Muscle layer of colon (tissue), 2 donors: ENCODE results near the gene PCDHGA10.
"Not testable (repeated sequence)": the region's sequence is repeated elsewhere in the genome, so short reads cannot be mapped to it uniquely, and the experiment has no call there.

Experiments used
- H3K27ac ChIP-seq: one replicate; pipeline ENCODE4 v1.7.0; 2013; ENCODE audit warnings: low read depth, mild to moderate bottlenecking, low read length, moderate library complexity
- H3K27me3 ChIP-seq, 2 donors: one replicate each; pipeline ENCODE4 v1.7.0; 2013; ENCODE audit warnings: low read length in 2 of 2, mild to moderate bottlenecking in 2 of 2; ENCODE audit not compliant: insufficient read depth in 2 of 2, control insufficient read depth in 1 of 2
- H3K36me3 ChIP-seq: one replicate; pipeline ENCODE4 v1.7.0; 2013; ENCODE audit warnings: mild to moderate bottlenecking, low read length; ENCODE audit not compliant: insufficient read depth
- H3K4me1 ChIP-seq: one replicate; pipeline ENCODE4 v1.7.0; 2013; ENCODE audit warnings: mild to moderate bottlenecking, low read length; ENCODE audit not compliant: insufficient read depth
- H3K4me3 ChIP-seq, 2 donors: one replicate each; pipeline ENCODE4 v1.7.0; 2013; ENCODE audit warnings: low read length in 2 of 2, low read depth in 1 of 2, mild to moderate bottlenecking in 1 of 2, moderate library complexity in 1 of 2
- H3K9ac ChIP-seq: one replicate; pipeline ENCODE4 v1.7.0; 2013; ENCODE audit warnings: low read length
- H3K9me3 ChIP-seq: one replicate; pipeline ENCODE4 v1.7.0; 2013; ENCODE audit warnings: mild to moderate bottlenecking, low read length
- donor health status: abdominal sarcoma.
- donor health status: Adenocarcinoma of cecum.

The PCDHGA10 gene

GRCh38 chr5:141382469-141383294 lies 30.1 kb upstream of the PCDHGA10 start, which contains the start of gene PCDHGA7:
PCDHGA7 (plus strand) TSS chr5:141382742; CDS start chr5:141382900, 158 bp downstream.
- peaks cover 73% of the 10 kb centered on the region for H3K9me3 ChIP-seq
- H3K27ac ChIP-seq, result no peak within 1 kb of the TSS
- H3K27me3 ChIP-seq, result no peaks in the 10 kb centered on the region
- peak within 1 kb of the TSS; percentile 12 to 47 for H3K4me3 ChIP-seq
- no peak within 1 kb of the TSS for H3K9ac ChIP-seq
- H3K36me3 ChIP-seq, result no peaks in the 10 kb centered on the region
- H3K4me1 ChIP-seq, result no peaks in the 10 kb centered on the region

GRCh38 chr5:141383345-141383744 lies 29.4 kb upstream of the PCDHGA10 start:
- H3K27me3 ChIP-seq, result no peaks in the 10 kb centered on the region
- H3K36me3 ChIP-seq, result no peaks in the 10 kb centered on the region
- no peak overlapping the region for H3K27ac ChIP-seq
- peaks cover 69% of the 10 kb centered on the region for H3K9me3 ChIP-seq
- H3K4me1 ChIP-seq, result no peaks in the 10 kb centered on the region
- H3K9ac ChIP-seq, result no peak overlapping the region
- peak overlapping the region; percentile 12 to 47 for H3K4me3 ChIP-seq

DNA sequence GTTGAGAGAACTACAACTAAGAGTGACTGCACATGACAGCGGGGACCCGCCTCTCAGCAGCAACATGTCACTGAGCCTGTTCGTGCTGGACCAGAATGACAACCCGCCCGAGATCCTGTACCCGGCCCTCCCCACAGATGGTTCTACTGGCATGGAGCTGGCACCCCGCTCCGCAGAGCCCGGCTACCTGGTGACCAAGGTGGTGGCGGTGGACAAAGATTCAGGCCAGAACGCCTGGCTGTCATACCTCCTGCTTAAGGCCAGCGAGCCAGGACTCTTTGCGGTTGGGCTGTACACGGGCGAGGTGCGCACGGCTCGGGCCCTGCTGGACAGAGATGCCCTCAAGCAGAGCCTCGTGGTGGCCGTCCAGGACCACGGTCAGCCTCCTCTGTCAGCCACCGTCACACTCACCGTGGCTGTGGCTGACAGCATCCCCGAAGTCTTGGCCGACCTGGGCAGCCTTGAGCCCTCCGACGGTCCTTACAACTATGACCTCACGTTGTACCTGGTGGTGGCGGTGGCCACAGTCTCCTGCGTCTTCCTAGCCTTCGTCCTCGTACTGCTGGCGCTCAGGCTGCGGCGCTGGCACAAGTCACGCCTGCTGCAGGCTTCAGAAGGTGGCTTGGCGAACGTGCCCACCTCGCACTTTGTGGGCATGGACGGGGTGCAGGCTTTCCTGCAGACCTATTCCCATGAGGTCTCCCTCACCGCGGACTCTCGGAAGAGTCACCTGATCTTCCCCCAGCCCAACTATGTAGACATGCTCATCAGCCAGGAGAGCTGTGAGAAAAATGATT lies 28.1 kb upstream of the PCDHGA10 start:
- no peak overlapping the region for H3K27ac ChIP-seq
- H3K27me3 ChIP-seq, result no peaks in the 10 kb centered on the region
- H3K4me3 ChIP-seq, result peak overlapping the region in 1 of 2 donors; percentile 16
- no peak overlapping the region for H3K9ac ChIP-seq
- peaks cover 78% of the 10 kb centered on the region for H3K9me3 ChIP-seq
- H3K4me1 ChIP-seq, result no peaks in the 10 kb centered on the region
- H3K36me3 ChIP-seq, result no peaks in the 10 kb centered on the region

GRCh38 chr5:141387557-141388311 lies 25.1 kb upstream of the PCDHGA10 start, which contains the start of gene PCDHGB4:
PCDHGB4 (plus strand) TSS chr5:141387698; CDS start chr5:141387885, 187 bp downstream.
- H3K4me1 ChIP-seq, H3K27ac ChIP-seq, H3K27me3 ChIP-seq, H3K9ac ChIP-seq, H3K36me3 ChIP-seq: not testable (repeated sequence)
- Histone ChIP-seq H3K9me3 (peaks cover 80% of the 10 kb centered on the region), H3K4me3 (peak within 1 kb of the TSS in 1 of 2 donors; percentile 33)

DNA sequence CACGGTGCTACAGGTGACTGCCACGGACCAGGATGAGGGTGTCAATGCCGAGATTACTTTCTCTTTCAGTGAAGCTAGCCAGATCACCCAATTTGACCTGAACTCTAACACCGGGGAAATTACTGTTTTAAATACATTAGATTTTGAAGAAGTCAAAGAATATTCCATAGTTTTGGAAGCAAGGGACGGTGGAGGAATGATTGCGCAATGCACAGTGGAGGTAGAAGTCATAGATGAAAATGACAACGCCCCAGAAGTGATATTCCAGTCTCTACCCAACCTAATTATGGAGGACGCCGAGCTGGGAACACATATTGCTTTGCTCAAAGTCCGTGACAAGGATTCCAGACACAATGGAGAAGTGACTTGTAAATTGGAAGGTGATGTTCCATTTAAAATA lies 24.1 kb upstream of the PCDHGA10 start:
- H3K4me3 ChIP-seq, result peak overlapping the region in 1 of 2 donors; percentile 33
- H3K4me1 ChIP-seq, result no peaks in the 10 kb centered on the region
- H3K36me3 ChIP-seq, result no peaks in the 10 kb centered on the region
- no peaks in the 10 kb centered on the region for H3K27me3 ChIP-seq
- H3K27ac ChIP-seq, result no peak overlapping the region
- no peak overlapping the region for H3K9ac ChIP-seq
- peaks cover 79% of the 10 kb centered on the region for H3K9me3 ChIP-seq

DNA sequence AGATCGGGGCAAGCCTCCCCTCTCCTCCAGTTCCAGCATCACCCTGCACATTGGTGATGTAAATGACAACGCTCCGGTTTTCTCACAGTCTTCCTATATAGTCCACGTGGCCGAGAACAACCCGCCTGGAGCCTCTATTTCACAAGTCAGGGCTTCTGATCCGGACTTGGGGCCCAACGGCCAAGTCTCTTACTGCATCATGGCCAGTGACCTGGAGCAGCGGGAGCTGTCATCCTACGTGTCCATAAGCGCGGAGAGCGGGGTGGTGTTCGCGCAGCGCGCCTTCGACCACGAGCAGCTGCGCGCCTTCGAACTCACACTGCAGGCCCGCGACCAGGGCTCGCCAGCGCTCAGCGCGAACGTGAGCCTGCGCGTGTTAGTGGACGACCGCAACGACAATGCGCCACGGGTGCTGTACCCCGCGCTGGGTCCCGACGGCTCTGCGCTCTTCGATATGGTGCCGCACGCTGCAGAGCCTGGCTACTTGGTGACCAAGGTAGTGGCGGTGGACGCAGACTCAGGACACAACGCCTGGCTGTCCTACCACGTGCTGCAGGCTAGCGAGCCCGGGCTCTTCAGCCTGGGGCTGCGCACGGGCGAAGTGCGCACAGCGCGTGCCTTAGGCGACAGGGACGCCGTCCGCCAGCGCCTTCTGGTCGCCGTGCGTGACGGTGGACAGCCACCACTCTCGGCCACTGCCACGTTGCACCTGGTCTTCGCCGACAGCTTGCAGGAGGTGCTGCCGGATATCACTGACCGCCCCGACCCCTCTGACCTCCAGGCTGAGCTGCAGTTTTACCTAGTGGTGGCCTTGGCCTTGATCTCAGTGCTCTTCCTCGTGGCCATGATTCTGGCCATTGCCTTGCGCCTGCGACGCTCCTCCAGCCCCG lies 23.4 kb upstream of the PCDHGA10 start:
- Histone ChIP-seq H3K4me1 (no peaks in the 10 kb centered on the region), H3K27me3 (no peaks in the 10 kb centered on the region), H3K4me3 (peak overlapping the region in 1 of 2 donors; percentile 33)

DNA sequence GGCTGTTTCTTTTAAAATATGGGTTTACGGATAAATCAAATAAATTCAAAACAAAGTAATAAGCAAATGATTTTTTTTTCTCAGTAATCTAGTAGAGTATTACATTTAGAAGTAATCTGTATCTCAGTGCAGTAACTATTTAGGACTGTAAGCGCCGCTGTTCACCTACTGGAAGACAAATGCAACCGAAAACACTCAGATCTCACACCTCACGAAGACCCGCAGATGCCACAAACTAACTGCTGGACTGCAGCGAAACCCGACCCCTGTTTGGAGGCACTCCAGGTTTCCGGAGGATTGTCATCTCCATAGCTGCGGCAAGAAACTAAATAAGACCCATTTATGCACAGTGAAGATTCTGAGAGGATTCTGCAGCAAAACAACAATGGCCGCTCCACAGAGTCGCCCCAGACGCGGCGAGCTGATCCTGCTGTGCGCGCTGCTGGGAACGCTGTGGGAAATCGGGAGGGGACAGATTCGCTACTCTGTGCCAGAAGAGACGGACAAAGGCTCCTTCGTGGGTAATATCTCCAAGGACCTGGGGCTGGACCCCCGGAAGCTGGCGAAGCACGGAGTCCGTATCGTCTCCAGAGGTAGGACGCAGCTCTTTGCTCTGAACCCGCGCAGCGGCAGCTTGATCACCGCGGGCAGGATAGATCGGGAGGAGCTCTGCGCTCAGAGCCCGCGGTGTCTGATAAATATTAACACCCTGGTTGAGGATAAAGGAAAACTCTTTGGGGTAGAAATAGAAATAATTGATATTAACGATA lies 20.2 kb upstream of the PCDHGA10 start, which contains the start of gene PCDHGA8:
TSS of gene PCDHGA8 (plus strand) at position 205 of the 770 bp plus-strand sequence. CDS start at position 386, 181 bp downstream.
- peaks cover 70% of the 10 kb centered on the region for H3K9me3 ChIP-seq
- no peak within 1 kb of the TSS for H3K9ac ChIP-seq
- no peaks in the 10 kb centered on the region for H3K36me3 ChIP-seq
- H3K4me3 ChIP-seq, result peak within 1 kb of the TSS; percentile 4 to 10
- no peaks in the 10 kb centered on the region for H3K27me3 ChIP-seq
- no peaks in the 10 kb centered on the region for H3K4me1 ChIP-seq
- H3K27ac ChIP-seq, result no peak within 1 kb of the TSS

More for the DNA sequence above, 23.4 kb upstream of the PCDHGA10 start:
- Histone ChIP-seq H3K27ac (no peak overlapping the region), H3K9me3 (peaks cover 79% of the 10 kb centered on the region), H3K36me3 (no peaks in the 10 kb centered on the region), H3K9ac (no peak overlapping the region)

DNA sequence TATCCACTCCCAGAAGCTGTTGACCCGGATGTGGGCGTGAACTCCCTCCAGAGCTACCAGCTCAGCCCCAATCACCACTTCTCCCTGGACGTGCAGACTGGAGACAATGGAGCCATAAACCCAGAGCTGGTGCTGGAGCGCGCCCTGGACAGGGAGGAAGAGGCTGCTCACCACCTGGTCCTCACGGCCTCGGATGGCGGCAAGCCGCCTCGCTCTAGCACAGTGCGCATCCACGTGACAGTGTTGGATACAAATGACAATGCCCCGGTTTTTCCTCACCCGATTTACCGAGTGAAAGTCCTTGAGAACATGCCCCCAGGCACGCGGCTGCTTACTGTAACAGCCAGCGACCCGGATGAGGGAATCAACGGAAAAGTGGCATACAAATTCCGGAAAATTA lies 19.5 kb upstream of the PCDHGA10 start:
- no peak overlapping the region for H3K4me3 ChIP-seq
- no peak overlapping the region for H3K27ac ChIP-seq
- no peaks in the 10 kb centered on the region for H3K4me1 ChIP-seq
- no peaks in the 10 kb centered on the region for H3K27me3 ChIP-seq
- H3K36me3 ChIP-seq, result no peaks in the 10 kb centered on the region
- peaks cover 69% of the 10 kb centered on the region for H3K9me3 ChIP-seq
- no peak overlapping the region for H3K9ac ChIP-seq

- H3K4me1 ChIP-seq, H3K36me3 ChIP-seq, H3K27ac ChIP-seq, H3K4me3 ChIP-seq, H3K9ac ChIP-seq, H3K27me3 ChIP-seq: not testable (repeated sequence)
- peaks cover 71% of the 10 kb centered on the region for H3K9me3 ChIP-seq
Observed at GRCh38 chr5:141394401-141395187, 18.2 kb upstream of the PCDHGA10 start.
